Erythroblast (primary cell): ENCODE results near the gene DNAI2.

Experiments
- GATA1 ChIP-seq: IDR thresholded peaks from 2 replicates; pipeline ENCODE4 v1.6.1; 2011; ENCODE audit warnings: low read depth, mild to moderate bottlenecking, control low read depth, low read length, moderate library complexity
- POLR2A ChIP-seq: IDR thresholded peaks from 2 replicates; pipeline ENCODE4 v1.6.1; 2011; ENCODE audit warnings: mild to moderate bottlenecking, low read length

DNA sequence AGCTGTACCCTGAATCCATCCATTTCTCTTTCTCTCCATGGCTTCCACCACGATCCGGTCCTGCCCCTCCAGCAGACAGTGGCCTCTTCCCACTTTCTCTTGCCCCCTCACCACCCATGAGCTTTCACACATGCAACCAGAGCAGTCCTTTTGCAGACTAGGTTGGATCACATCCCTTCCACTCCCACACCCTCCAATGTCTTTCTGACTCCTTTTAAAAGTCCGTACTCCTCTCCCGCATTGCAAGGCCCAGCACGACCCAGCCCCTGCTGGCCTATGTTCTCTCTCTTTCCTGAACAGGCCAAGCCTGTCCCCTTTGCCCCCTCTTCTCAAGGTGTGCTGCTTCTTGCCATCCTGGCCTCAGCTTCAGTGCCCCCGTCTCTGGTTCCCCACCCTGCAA lies 22.5 kb upstream of the DNAI2 start:
- TF ChIP-seq POLR2A (no peak), GATA1 (no peak)
